Measurements from ENCODE around the gene PTX4.

The PTX4 gene

DNA sequence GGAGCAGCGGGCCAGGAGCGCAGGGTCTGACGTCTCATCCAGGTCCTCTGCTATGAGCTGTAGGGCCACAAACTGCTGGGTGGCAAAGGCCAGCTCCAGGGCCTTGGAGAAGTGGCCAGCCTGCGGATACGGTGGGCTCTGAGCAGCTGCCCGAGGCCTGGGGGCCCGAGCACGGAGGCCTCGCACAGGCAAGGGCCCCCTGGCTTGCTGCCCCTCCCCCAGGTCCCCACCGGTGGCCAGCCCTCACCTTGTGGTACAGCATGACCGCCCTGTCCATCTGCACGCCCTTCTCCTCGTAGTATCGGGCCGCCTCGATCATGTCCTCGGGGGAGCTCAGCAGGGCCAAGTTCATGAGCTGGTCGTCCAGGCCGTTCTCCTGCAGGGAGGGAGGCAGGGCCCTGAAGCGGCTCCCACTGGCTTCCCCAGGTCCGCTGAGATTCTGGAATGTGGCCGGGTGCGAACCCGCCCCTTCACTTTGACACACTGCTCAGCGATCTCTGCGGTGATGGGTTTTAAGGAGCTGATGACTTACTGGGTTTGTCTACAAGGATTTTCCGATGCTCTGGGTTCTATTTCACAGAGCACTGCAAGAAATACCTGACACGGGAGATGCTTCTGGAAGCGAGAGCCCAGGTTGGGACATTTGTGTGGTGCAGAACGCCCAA lies 35.0 kb upstream of the PTX4 start:
- no peak for DNase-seq

- no peak for DNase-seq
These were observed 31.7 kb upstream of the PTX4 start for GRCh38 chr16:1520461-1520860.

- no peak for DNase-seq
These were observed 31.1 kb upstream of the PTX4 start for GRCh38 chr16:1519831-1520230.

DNA sequence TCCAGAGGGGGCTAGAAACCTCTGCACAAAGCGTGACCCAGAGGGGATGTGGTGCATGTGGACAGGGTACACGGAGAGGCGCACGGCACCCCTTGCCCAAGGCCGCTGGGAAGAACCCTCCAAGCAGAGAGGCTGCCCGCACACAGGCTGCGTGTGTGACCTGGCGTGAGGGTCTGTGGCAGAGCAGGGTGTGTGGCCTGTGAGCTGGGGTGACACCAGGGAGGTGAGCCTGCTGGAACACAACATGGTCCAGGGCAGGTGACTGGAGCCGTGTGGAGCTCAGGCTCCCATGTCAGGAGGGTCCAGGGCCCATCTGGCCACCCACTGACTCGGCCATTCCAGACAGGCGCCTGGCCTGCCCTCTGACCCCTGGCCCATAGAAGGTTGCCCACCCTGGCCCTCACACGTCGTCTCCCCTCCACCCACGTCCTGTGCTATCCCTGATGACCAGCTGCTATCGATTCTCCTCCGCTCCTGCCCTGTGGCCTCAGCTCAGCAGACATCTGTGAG lies 29.9 kb upstream of the PTX4 start:
- DNase-seq = no peak

GRCh38 chr16:1514507-1514906 lies 25.8 kb upstream of the PTX4 start:
- no peak for DNase-seq

GRCh38 chr16:1512774-1513173 lies 24.0 kb upstream of the PTX4 start:
- DNase-seq = no peak

GRCh38 chr16:1511662-1512569 lies 23.2 kb upstream of the PTX4 start:
- no peak for DNase-seq

GRCh38 chr16:1510941-1511351 lies 22.2 kb upstream of the PTX4 start:
- no peak for DNase-seq

DNA sequence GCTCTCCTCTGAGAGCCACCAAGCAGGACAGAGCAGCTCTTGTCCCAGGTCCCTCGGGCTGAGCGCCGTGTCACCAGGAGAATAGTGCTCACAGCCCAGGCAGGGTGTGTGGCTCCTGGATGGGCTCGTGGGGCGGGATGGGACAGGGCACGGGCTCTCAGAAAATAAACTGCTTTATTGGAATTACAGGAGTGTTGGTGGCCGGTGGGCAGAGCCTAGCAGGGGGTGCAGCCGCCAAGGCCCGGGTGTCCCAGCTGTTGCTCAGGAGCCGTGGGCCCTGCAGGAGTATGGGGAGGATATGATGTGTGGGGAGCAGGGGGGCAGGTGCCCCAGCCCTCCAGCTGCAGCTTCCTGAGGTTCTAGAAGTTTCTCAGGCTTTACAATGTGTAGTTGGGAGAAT lies 21.5 kb upstream of the PTX4 start:
- DNase-seq = no peak

- no peak for DNase-seq
These were observed 20.8 kb upstream of the PTX4 start for GRCh38 chr16:1509307-1510221.

DNA sequence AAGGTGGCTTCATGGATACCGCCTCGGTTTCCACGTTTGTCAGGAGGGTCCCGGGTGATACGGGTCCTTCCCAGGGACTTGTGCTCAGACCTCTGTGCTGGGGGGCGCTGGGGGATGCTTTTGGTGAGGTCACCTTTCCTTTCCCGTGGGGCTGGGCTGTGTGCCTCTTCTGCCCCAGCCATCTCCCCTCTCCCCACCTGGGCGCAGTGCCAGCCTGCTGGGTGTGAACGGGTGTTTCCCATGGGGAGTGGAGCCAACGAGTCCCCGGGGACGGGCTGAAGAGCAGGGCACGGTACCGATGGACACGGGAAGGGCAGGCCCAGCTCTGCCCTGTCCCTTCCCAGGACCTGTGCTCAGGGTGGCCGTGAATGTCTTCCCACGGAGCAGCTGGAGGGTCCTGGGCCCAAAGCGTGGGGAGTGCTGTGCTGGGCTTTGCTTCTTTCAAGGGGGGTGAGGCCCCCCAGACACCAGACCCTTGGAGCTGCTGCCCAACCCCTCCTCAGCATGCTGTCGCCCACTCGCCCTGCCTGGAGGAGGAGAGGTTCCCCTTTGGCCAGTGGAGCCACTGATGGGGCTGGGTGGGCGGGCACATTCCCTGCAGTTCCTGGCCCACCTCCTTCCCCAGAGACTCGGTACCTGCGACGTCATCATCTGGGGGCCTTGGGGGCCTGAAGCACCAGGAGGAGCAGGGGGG lies 19.9 kb upstream of the PTX4 start:
- DNase-seq = no peak

- no peak for DNase-seq
These were observed 17.9 kb upstream of the PTX4 start for GRCh38 chr16:1506494-1507213.

- no peak for DNase-seq
These were observed 17.2 kb upstream of the PTX4 start for GRCh38 chr16:1505912-1506311.

DNA sequence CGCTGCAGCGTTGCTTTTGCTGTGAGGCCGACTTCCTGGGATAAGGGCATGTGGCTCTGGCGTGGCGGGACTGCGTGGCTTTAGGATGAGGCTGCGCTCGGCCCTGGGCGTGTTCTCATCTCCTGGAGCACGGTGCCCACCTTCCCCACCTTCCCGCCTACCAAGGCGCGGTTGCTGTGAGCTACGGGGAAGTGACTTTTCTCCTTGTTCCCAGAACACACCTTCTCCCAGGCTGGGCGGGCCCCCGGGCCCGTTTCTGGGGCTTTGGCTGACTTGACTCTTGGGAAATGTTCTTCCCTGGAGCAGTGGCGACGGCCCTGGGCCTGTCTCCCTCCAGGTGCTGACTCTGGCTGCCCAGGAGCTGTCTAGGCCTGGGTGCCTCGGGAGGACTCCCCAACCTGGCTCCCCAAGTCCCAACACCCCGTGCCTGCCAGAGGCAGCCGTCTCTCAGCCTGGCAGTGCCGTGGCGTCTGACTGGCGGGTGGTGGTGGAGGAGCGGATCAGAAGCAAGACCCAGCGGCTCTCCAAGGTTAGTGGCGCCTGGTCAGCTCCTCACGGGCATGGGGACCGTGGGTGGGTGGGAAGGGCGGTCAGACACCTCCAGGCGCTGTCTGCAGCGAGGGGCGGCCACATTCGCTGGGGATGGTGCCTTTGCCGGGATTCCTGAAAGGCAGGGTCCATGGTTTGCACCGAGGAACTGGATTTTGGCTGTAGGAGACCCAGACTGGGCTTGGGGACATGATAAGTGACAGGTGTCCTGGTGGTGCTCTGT lies 16.5 kb upstream of the PTX4 start:
- DNase-seq = no peak

- no peak for DNase-seq
These were observed 14.6 kb upstream of the PTX4 start for GRCh38 chr16:1503110-1503955.

GRCh38 chr16:1502092-1503004 lies 13.6 kb upstream of the PTX4 start:
- DNase-seq = no peak

DNA sequence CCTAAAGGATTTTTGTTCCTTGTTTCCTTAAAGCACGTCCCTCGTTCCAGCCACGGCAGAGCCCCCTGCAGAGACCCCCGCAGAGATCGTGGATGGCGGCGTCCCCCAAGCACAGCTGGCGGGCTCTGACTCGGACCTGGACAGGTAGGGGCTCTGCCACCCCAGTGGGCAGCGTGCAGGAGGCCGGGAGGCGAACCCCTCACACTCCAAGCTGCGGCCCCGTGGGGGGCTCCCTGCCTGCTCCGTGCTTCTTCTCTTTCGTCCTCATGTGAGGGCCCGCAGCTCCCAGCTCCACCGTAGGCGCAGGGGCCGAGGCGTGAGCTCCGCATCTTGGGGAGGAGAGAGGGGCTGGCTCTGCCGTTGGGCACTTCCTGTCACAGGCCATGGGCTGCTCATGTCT lies 12.9 kb upstream of the PTX4 start:
- no peak for DNase-seq

DNA sequence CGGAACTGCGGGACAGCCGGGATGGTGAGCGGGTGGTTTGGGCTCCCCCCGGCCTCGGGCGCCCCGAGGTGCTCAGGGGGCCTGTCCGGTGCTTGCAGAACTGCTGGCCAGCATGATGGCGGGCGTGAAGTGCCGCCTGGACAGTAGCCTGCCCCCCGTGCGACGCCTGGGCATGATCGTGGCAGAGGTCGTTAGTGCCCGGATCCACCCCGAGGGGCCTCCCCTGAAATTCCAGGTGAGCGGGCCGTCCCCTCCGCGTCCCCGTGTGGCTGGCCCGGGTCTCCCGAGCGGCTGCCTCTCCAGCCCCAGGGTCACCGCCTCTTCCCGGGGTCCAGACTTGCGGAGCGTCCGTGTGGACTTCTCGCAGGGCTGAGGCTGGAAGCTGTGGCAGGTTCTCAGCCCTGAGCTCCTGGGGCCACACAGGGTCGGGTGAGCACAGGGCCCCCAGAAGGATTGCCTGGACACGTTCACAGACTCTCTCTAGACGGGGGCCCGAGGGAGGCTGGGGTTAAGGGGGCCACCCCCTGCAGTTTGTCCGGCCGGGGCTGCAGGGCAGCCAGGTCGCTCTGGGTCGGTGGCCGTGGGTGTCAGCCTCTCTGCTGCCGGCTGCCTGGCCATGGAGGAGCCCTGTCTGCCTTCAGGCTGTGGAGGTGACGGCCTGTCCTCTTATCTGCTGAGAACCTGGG lies 11.9 kb upstream of the PTX4 start:
- DNase-seq = no peak

Data from activated CD4-positive, alpha-beta T cell treated with anti-CD3 and anti-CD28 coated beads, Interleukin-2, Interleukin-6, amounts not matched to agents 100 ng/mL and 50 ng/mL, durations not matched to agents 16 hours and 8 hours (primary cell).